Endothelial cell of umbilical vein (primary cell): Measurements from ENCODE around the gene CREB3L2. TPM values are rescaled to one million over a fixed set of nuclear protein-coding genes. Genes with fewer than 3 reads are reported as not detected.

Experiments used
- BruUV-seq: library from RNA; stranded (reverse); fragments of 400-500 nt; replicated peaks from 2 replicates; lab custom pipeline; 2021; lab: Mats Ljungman, UMichigan
- CTCF ChIA-PET: fragments of 300-600, 350-600 bp; sonication (Branson Sonifier 250); formaldehyde crosslinking; loops from one replicate; lab custom pipeline; 2021; ENCODE audit warnings: antibody characterized with exemption, inconsistent platforms; lab: Charles Lee
- POLR2A ChIA-PET: fragments of 300-600, 350-600 bp; sonication (Branson Sonifier 250); formaldehyde crosslinking; loops from one replicate; lab custom pipeline; 2021; ENCODE audit warnings: antibody characterized with exemption, inconsistent platforms; lab: Charles Lee
- DNase-seq: peaks from one replicate; pipeline ENCODE4 v3.0.0-alpha.2; 2011; ENCODE audit warnings: low read depth, low spot score
- FAIRE-seq: peaks from 2 replicates; lab custom pipeline; 2011; peaks lifted over from hg19 to GRCh38; lab: Jason Lieb, UNC
- H2AFZ ChIP-seq: 2 replicates; pipeline ENCODE4 v1.6.0; 2012; ENCODE audit warnings: low read depth, low read length, control low read depth, inconsistent platforms
- H3K27ac ChIP-seq: 2 replicates; pipeline ENCODE4 v1.5.1; 2011; ENCODE audit warnings: low read depth, mild to moderate bottlenecking, control low read depth, low read length, moderate library complexity; ENCODE audit not compliant: insufficient read depth
- H3K27me3 ChIP-seq, 2 experiments: 2 replicates each; pipeline versions ENCODE4 v1.6.0 to v1.6.1; 2011; ENCODE audit warnings: low read length in 2 of 2, mixed read lengths in 1 of 2; ENCODE audit not compliant: control insufficient read depth in 2 of 2, insufficient read depth in 2 of 2
- H3K36me3 ChIP-seq, 2 experiments: 2 replicates in 1 of 2; 3 replicates in 1 of 2; pipeline ENCODE4 v1.5.1; 2011; ENCODE audit warnings: low read length in 2 of 2, mild to moderate bottlenecking in 1 of 2, moderate library complexity in 1 of 2; ENCODE audit not compliant: control insufficient read depth in 2 of 2, insufficient read depth in 2 of 2; ENCODE audit errors: extremely low read depth in 1 of 2
- H3K4me1 ChIP-seq: 3 replicates; pipeline ENCODE4 v1.5.1; 2011; ENCODE audit warnings: mild to moderate bottlenecking, low read length; ENCODE audit not compliant: control insufficient read depth, insufficient read depth; ENCODE audit errors: extremely low read depth
- H3K4me2 ChIP-seq: 2 replicates; pipeline ENCODE4 v1.6.1; 2011; ENCODE audit warnings: low read length, control low read depth, mixed read lengths; ENCODE audit not compliant: insufficient read depth
- H3K4me3 ChIP-seq, 3 experiments: fragments of 200-600 bp in 1 of 3; sonication (generic), shearing (Covaris generic) in 1 of 3; replicated peaks in 1 of 3; 2 replicates each; pipeline ENCODE4 v1.5.1; 2011 to 2016; ENCODE audit warnings: control low read depth in 3 of 3, low read length in 3 of 3, mild to moderate bottlenecking in 2 of 3, inconsistent platforms in 1 of 3, low read depth in 1 of 3, moderate library complexity in 1 of 3; ENCODE audit not compliant: insufficient read depth in 1 of 3
- H3K79me2 ChIP-seq: 2 replicates; pipeline ENCODE4 v1.6.0; 2012; ENCODE audit warnings: low read length, inconsistent platforms; ENCODE audit not compliant: control insufficient read depth, insufficient read depth
- H3K9ac ChIP-seq: replicated peaks from 2 replicates; pipeline ENCODE3; 2011; ENCODE audit warnings: low read length, control low read depth; ENCODE audit not compliant: insufficient read depth; ENCODE audit errors: extremely low read depth
- H3K9me1 ChIP-seq: replicated peaks from 3 replicates; pipeline ENCODE4 v1.6.0; 2011; ENCODE audit warnings: mild to moderate bottlenecking, low read length; ENCODE audit not compliant: control insufficient read depth, insufficient read depth; ENCODE audit errors: extremely low read depth
- H3K9me3 ChIP-seq: replicated peaks from 2 replicates; pipeline ENCODE4 v1.5.1; 2012; ENCODE audit warnings: low read length, inconsistent platforms; ENCODE audit not compliant: control insufficient read depth, insufficient read depth
- H4K20me1 ChIP-seq: replicated peaks from 2 replicates; pipeline ENCODE3; 2011; ENCODE audit warnings: mild to moderate bottlenecking, low read length; ENCODE audit not compliant: control insufficient read depth, insufficient read depth; ENCODE audit errors: extremely low read depth
- FOS ChIP-seq: IDR thresholded peaks from 2 replicates; pipeline ENCODE4 v1.6.1; 2011; ENCODE audit warnings: mild to moderate bottlenecking, low read length, moderate library complexity, borderline replicate concordance; ENCODE audit not compliant: insufficient read depth
- GATA2 ChIP-seq: IDR thresholded peaks from 2 replicates; pipeline ENCODE4 v1.7.0; 2011; ENCODE audit warnings: low read depth, mild to moderate bottlenecking, moderate library complexity, mixed read lengths, low read length; ENCODE audit not compliant: insufficient read length, insufficient read depth
- JUN ChIP-seq: IDR thresholded peaks from 2 replicates; pipeline ENCODE4 v1.6.1; 2011; ENCODE audit warnings: borderline replicate concordance, low read depth; ENCODE audit not compliant: insufficient read length, insufficient read depth
- POLR2A ChIP-seq: IDR thresholded peaks from 2 replicates; pipeline ENCODE4 v1.6.1; 2012; ENCODE audit warnings: low read depth, mild to moderate bottlenecking, control low read depth, low read length
- POLR2AphosphoS5 ChIP-seq: IDR thresholded peaks from 2 replicates; pipeline ENCODE4 v1.6.1; 2012; ENCODE audit warnings: low read depth, mild to moderate bottlenecking, control low read depth, low read length, moderate library complexity; ENCODE audit not compliant: insufficient read depth
- dilution Hi-C: fragments of 300-500 bp; cut with MboI; formaldehyde crosslinking; loops from one replicate; pipeline ENCODE4 v1.15.0; 2019; ENCODE audit warnings: low sequenced_read_pairs; ENCODE audit not compliant: extremely low pct_ligation_motif_present
- intact Hi-C: fragments of 100-400 bp; cut with micrococcal nuclease; formaldehyde crosslinking; loops from one replicate; pipeline ENCODE4 v1.10.0; 2022
- polyA plus RNA-seq, 4 experiments: library from polyadenylated mRNA; depleted of rRNA in 3 of 4; stranded (reverse) in 3 of 4; unstranded in 1 of 4; fragments of >200 nt; gene quantifications; 2 replicates each; pipeline versions ENCODE4 v1.2.1 to v1.2.3, GENCODE V29; 2011 to 2012; ENCODE audit warnings: missing spikeins in 1 of 4
- total RNA-seq: library from RNA; stranded (reverse); gene quantifications from 2 replicates; pipeline ENCODE4 v1.2.3, GENCODE V29; 2021
- TF ChIP-seq, protein P1 (sequence below), 2 donors: IDR thresholded peaks; 1 replicate in 1 of 2; 2 replicates in 1 of 2; pipeline ENCODE4 v1.5.1; 2011; ENCODE audit warnings: low read length in 2 of 2, mild to moderate bottlenecking in 2 of 2, moderate library complexity in 2 of 2, control low read depth in 1 of 2, inconsistent platforms in 1 of 2, low read depth in 1 of 2; ENCODE audit not compliant: insufficient read depth in 1 of 2; ENCODE audit errors: extremely low read depth in 1 of 2

CREB3L2 gene
- total and polyA plus RNA-seq, 2 donors (not counting 3 experiments of a cell fraction or from before 2014, with no cell fraction given): 32.1 to 93.4 TPM

DNA sequence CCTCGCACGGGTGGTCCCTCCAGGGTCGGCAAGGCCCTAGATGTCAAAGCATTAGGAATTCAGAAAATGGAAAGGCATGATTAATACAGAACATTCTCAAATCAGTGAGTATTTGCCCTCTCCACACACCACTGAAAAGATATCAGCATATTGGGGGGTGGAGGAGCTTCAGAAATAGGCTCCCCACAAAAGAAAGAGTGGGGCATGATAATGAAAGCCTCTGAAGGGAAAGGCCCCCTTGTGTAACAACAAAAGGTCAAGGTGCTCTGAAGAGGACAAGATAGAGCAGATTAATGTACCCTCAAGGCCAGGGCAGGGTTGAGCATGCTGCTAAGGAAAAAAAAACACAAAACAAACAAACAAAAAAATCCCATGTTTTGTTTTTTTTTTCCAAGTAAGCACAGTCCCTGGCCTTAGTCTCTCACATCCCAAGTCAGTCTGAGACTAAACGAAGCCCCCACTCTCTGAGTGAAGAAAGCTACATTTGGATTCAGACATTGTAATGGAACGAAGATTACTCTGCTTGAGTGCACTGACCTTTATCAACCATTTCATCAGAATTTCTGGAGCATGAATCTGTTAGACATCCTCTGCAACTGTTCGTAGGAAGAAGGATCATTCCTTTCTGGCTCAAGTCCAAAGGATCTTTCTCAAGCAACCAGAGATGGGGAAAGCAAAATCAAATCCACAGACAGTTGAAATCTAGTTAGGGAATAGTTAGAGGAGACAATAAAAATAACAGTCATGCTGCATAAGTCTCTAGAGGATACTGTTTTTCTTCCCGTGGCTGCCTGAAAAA is 127.7 kb downstream of the CREB3L2 start:
- ChIA-PET CTCF (interaction anchor here (0.8 to 1.5 kb wide), 2 partner anchors 128 to 248 kb away, joined by 3 read pairs; partner anchors contain the start of gene CREB3L2), POLR2A (no interaction called here)
- H3K4me2 ChIP-seq: no peak overlapping the region
- intact Hi-C loops: no loop called here
- H3K79me2 ChIP-seq: no peaks in the 10 kb centered on the region
- peaks cover 11 to 24% of the 10 kb centered on the region in 2 experiments for H3K36me3 ChIP-seq
- H3K27ac ChIP-seq: no peak overlapping the region
- H3K9me3 ChIP-seq: no peaks in the 10 kb centered on the region
- DNase-seq (peak; percentile 43), FAIRE-seq (peak; percentile 83)
- H3K9ac ChIP-seq: no peak overlapping the region
- no peaks in the 10 kb centered on the region for H4K20me1 ChIP-seq
- TF ChIP-seq POLR2A: no peak
- no peak for TF ChIP-seq JUN
- TF ChIP-seq POLR2AphosphoS5: no peak
- no peak for TF ChIP-seq FOS
- TF ChIP-seq, protein P1, sequence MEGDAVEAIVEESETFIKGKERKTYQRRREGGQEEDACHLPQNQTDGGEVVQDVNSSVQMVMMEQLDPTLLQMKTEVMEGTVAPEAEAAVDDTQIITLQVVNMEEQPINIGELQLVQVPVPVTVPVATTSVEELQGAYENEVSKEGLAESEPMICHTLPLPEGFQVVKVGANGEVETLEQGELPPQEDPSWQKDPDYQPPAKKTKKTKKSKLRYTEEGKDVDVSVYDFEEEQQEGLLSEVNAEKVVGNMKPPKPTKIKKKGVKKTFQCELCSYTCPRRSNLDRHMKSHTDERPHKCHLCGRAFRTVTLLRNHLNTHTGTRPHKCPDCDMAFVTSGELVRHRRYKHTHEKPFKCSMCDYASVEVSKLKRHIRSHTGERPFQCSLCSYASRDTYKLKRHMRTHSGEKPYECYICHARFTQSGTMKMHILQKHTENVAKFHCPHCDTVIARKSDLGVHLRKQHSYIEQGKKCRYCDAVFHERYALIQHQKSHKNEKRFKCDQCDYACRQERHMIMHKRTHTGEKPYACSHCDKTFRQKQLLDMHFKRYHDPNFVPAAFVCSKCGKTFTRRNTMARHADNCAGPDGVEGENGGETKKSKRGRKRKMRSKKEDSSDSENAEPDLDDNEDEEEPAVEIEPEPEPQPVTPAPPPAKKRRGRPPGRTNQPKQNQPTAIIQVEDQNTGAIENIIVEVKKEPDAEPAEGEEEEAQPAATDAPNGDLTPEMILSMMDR (IDR thresholded peaks at IDR 0.05; ENCODE audit: extremely low read depth in 1 of 2, insufficient read depth in 1 of 2, low read depth in 1 of 2, low read length in 2 of 2): no peak
- TF ChIP-seq GATA2: no peak
- peaks cover 6% of the 10 kb centered on the region for H3K4me1 ChIP-seq
- BruUV-seq: no TSS peak
- H2AFZ ChIP-seq: no peak overlapping the region
- no peaks in the 10 kb centered on the region for H3K9me1 ChIP-seq
- dilution Hi-C loops: no loop called here
- no peaks in the 10 kb centered on the region for H3K27me3 ChIP-seq
- no peak overlapping the region for H3K4me3 ChIP-seq
